GM23338 (cell line): ENCODE results near the gene RTKN2. TPM values are rescaled to one million over a fixed set of nuclear protein-coding genes. Genes with fewer than 3 reads are reported as not detected.

Experiments used
- polyA plus RNA-seq: library from polyadenylated mRNA; unstranded; fragments of >200 nt; fragmentation: Nextera tagmentation; extraction: Ambion mirVana; gene quantifications from 2 replicates; pipeline ENCODE4 v1.2.1, GENCODE V29; 2016
- total RNA-seq: library from RNA; depleted of rRNA; stranded (reverse); fragments of >200 nt; shearing (Covaris generic); gene quantifications from 2 replicates; pipeline ENCODE4 v1.2.3, GENCODE V29; 2014; rRNA removed

RTKN2 gene
- total and polyA plus RNA-seq, 2 experiments from 2014 or later: 15.3 to 23.6 TPM

Other genes with a start within 250 kb of the RTKN2 start
- 0.35 and 0.59 TPM in 2 replicates for gene ZNF365, start 105.5 kb upstream of the RTKN2 start, total RNA-seq
- gene ZNF365, start 105.5 kb upstream of the RTKN2 start, polyA plus RNA-seq: 0.19 and 0.42 TPM in 2 replicates